Tibial nerve (tissue), 4 donors: ENCODE results near the gene OBSCN. TPM values are rescaled to one million over a fixed set of nuclear protein-coding genes. Genes with fewer than 3 reads are reported as not detected.
A peak's percentile ranks its signal among the peaks of the same experiment; 100 is the strongest.

Source experiments
- DNase-seq, 2 donors: peaks; one replicate each; pipeline ENCODE4 v3.0.0-alpha.2; 2019; ENCODE audit warnings: low spot score in 2 of 2
- H3K27ac ChIP-seq, 4 donors: fragments of 200-600 bp; sonication (generic) in 3 of 4; one replicate each; pipeline ENCODE4 v1.5.1; 2017 to 2019; ENCODE audit warnings: mild to moderate bottlenecking in 1 of 4
- H3K27me3 ChIP-seq, 2 donors: fragments of 200-600 bp; sonication (generic) in 1 of 2; one replicate each; pipeline versions ENCODE4 v1.5.1 to v1.6.0; 2017 to 2019
- H3K36me3 ChIP-seq, 3 donors: fragments of 200-600 bp; sonication (generic); one replicate each; pipeline ENCODE4 v1.5.1; 2018 to 2019
- H3K4me1 ChIP-seq, 4 donors: fragments of 200-600 bp; sonication (generic) in 3 of 4; one replicate each; pipeline ENCODE4 v1.5.1; 2017 to 2019
- H3K4me3 ChIP-seq, 4 donors: fragments of 200-600 bp; sonication (generic) in 3 of 4; one replicate each; pipeline ENCODE4 v1.5.1; 2017 to 2019; ENCODE audit warnings: mild to moderate bottlenecking in 1 of 4, moderate library complexity in 1 of 4
- H3K9me3 ChIP-seq, 4 donors: fragments of 200-600 bp; sonication (generic) in 3 of 4; one replicate each; pipeline ENCODE4 v1.5.1; 2017 to 2019
- EP300 ChIP-seq, 2 donors: sonication (generic); formaldehyde crosslinking; IDR thresholded peaks; one replicate each; pipeline ENCODE4 v1.6.1; 2017; ENCODE audit warnings: antibody characterized with exemption in 2 of 2, mild to moderate bottlenecking in 1 of 2
- POLR2A ChIP-seq, 2 donors: fragments of 450-650 bp; IDR thresholded peaks; one replicate each; pipeline ENCODE4 v1.6.1; 2017; ENCODE audit warnings: antibody characterized with exemption in 2 of 2, mild to moderate bottlenecking in 2 of 2, moderate library complexity in 2 of 2
- WGBS, 2 donors: methylation state at CpG; one replicate each; pipeline ENCODE4 v1.1.5; 2018; 5-methylcytosine and 5-hydroxymethylcytosine counted together
- total RNA-seq, 4 donors: library from RNA; depleted of rRNA; stranded (reverse); fragments of >200 nt; gene quantifications; one replicate each; pipeline ENCODE4 v1.1.0, GENCODE V29; 2016
- TF ChIP-seq, protein P1 (sequence below), 5 experiments: fragments of 200-600 bp in 3 of 5; fragments of 450-650 bp in 2 of 5; sonication (generic) in 3 of 5; IDR thresholded peaks; one replicate each; pipeline ENCODE4 v1.5.1; 2016 to 2019; ENCODE audit warnings: antibody characterized with exemption in 5 of 5, mild to moderate bottlenecking in 3 of 5, moderate library complexity in 2 of 5

The OBSCN gene
- total RNA-seq, 4 donors from 2014 or later = 8.5 to 22.6 (median 19.0) TPM

DNA sequence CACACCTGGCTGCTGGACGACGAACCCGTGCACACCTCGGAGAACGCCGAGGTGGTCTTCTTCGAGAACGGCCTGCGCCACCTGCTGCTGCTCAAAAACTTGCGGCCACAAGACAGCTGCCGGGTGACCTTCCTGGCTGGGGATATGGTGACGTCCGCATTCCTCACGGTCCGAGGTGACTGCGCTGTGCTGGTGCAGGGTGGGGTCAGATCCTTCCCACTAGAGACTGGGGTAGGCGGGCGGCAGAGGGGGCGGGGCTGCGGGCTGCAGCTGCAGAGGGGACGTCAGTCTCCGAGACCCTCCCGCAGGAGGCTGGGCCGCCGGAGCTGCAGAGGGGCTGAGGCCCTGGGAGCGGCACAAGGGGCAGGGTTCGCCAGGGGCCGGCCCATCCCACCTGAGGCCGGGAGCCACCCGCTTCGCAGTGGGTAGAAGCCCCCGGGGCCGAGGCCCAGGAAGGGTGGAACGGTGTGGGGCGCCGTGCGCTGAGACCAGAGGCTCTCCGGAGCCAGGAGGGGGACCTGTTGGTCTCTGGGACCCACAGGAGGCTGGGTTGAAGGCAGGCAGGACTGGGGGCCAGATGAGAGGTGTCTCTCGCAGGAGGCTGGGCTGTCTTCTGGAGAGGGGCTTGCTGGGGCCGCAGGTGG lies 108.2 kb downstream of the OBSCN start:
- H3K36me3 ChIP-seq = peaks cover 0 to 43% (median 0%) of the 10 kb centered on the region in 3 donors
- H3K4me1 ChIP-seq = no peaks in the 10 kb centered on the region
- H3K27me3 ChIP-seq = no peaks in the 10 kb centered on the region
- peaks cover 0 to 27% (median 4%) of the 10 kb centered on the region in 4 donors for H3K9me3 ChIP-seq
- no peak overlapping the region for H3K4me3 ChIP-seq
- TF ChIP-seq, protein P1, sequence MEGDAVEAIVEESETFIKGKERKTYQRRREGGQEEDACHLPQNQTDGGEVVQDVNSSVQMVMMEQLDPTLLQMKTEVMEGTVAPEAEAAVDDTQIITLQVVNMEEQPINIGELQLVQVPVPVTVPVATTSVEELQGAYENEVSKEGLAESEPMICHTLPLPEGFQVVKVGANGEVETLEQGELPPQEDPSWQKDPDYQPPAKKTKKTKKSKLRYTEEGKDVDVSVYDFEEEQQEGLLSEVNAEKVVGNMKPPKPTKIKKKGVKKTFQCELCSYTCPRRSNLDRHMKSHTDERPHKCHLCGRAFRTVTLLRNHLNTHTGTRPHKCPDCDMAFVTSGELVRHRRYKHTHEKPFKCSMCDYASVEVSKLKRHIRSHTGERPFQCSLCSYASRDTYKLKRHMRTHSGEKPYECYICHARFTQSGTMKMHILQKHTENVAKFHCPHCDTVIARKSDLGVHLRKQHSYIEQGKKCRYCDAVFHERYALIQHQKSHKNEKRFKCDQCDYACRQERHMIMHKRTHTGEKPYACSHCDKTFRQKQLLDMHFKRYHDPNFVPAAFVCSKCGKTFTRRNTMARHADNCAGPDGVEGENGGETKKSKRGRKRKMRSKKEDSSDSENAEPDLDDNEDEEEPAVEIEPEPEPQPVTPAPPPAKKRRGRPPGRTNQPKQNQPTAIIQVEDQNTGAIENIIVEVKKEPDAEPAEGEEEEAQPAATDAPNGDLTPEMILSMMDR (IDR thresholded peaks at IDR 0.05) = no peak
- DNase-seq = peak in 1 of 2 donors; percentile 4
- WGBS, 2 donors = 81 to 87% methylated on average over 26 to 38 of the region's 40 CpGs
- no peak overlapping the region for H3K27ac ChIP-seq

DNA sequence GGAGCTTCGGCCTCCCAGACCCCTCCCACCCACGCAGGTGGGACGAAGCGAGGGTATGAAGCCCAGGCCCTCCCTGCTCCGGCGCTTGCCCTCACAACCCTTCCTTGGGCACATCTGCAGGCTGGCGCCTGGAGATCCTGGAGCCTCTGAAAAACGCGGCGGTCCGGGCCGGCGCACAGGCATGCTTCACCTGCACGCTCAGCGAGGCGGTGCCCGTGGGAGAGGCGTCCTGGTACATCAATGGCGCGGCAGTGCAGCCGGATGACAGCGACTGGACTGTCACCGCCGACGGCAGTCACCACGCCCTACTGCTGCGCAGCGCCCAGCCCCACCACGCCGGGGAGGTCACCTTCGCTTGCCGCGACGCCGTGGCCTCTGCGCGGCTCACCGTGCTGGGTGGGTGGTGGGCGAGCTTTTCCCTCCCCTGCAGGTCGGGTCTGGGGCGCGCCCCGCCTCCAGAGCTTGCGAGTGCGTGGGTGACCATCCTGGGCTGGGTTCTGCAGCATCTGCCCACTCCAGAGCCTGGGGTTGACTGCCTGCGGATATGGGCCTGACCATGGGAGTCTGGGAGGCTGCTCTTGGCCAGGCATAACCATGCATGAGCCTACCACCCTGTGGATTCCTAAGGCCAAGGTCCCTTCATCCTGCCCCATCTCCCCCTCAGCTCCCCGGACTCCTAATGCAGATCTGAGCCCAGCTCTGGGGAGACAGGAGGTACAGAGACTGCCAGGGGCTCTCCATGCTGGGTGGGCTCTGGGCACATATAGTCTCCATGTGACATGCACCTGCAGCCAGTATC lies 108.9 kb downstream of the OBSCN start:
- Histone ChIP-seq H3K9me3 (peaks cover 0 to 23% (median 4%) of the 10 kb centered on the region in 4 donors), H3K27me3 (no peaks in the 10 kb centered on the region), H3K27ac (no peak overlapping the region), H3K36me3 (peaks cover 0 to 46% (median 0%) of the 10 kb centered on the region in 3 donors), H3K4me1 (no peaks in the 10 kb centered on the region), H3K4me3 (no peak overlapping the region)
- DNase-seq = no peak
- TF ChIP-seq POLR2A (IDR thresholded peaks at IDR 0.05) (no peak), EP300 (IDR thresholded peaks at IDR 0.05) (no peak)
- TF ChIP-seq, protein P1 (IDR thresholded peaks at IDR 0.05) = no peak
- WGBS, 2 donors = 95 to 96% methylated on average over 19 to 41 of the region's 47 CpGs

DNA sequence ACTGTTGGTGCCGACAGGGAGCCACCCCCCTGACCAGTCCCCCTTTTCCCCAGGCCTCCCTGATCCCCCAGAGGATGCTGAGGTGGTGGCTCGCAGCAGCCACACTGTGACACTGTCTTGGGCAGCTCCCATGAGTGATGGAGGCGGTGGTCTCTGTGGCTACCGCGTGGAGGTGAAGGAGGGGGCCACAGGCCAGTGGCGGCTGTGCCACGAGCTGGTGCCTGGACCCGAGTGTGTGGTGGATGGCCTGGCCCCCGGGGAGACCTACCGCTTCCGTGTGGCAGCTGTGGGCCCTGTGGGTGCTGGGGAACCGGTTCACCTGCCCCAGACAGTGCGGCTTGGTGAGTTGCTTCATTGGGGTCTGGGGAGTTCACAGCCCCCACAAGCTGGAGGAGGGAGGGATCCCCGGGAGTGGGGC lies 109.6 kb downstream of the OBSCN start:
- no peak for DNase-seq
- Histone ChIP-seq H3K4me1 (no peaks in the 10 kb centered on the region), H3K27me3 (no peaks in the 10 kb centered on the region), H3K27ac (no peak overlapping the region), H3K4me3 (no peak overlapping the region), H3K9me3 (peaks cover 0 to 17% (median 3%) of the 10 kb centered on the region in 4 donors), H3K36me3 (peaks cover 0 to 50% (median 0%) of the 10 kb centered on the region in 3 donors)
- 89 to 93% methylated on average over 12 to 13 of the region's 14 CpGs for WGBS, 2 donors
- TF ChIP-seq POLR2A (IDR thresholded peaks at IDR 0.05) = no peak
- TF ChIP-seq EP300 (IDR thresholded peaks at IDR 0.05) = no peak
- TF ChIP-seq, protein P1 (IDR thresholded peaks at IDR 0.05) = no peak

DNA sequence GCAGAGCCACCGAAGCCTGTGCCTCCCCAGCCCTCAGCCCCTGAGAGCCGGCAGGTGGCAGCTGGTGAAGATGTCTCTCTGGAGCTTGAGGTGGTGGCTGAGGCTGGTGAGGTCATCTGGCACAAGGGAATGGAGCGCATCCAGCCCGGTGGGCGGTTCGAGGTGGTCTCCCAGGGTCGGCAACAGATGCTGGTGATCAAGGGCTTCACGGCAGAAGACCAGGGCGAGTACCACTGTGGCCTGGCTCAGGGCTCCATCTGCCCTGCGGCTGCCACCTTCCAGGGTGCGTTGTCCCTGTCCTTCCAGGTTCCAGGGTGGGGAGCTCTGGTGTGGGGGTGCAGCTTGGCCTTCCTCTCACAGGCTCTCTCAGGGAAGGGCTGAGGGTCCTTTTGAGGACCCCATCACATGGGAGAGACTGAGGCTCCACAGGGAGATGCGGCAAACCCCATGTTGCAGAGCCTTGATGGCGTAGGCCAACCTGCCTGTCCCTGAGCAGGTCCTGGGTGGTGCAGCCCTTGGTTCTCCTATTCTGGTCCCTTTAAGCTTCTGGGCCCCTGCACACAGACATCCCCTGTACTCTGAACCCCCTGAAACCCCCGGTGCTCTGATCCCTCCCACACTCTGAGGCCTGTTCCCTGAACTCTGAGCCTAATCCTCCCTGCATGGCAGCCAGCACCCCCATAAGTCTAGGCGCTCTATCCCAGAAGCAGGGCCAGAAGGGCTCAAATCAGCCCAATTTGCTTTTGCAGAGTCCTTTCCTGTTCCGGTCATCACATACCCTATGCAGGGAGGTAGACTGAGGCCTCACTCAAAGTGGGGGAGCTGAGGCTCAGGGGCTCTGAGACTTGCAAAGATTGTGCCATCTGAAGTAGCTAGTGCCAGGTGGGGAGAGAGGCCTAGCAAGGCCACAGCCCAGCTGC lies 110.3 kb downstream of the OBSCN start:
- Histone ChIP-seq H3K4me3 (no peak overlapping the region), H3K36me3 (peaks cover 0 to 57% (median 0%) of the 10 kb centered on the region in 3 donors), H3K9me3 (peaks cover 0 to 10% (median 0%) of the 10 kb centered on the region in 4 donors), H3K4me1 (no peaks in the 10 kb centered on the region), H3K27ac (no peak overlapping the region), H3K27me3 (no peaks in the 10 kb centered on the region)
- TF ChIP-seq POLR2A (IDR thresholded peaks at IDR 0.05) (no peak), EP300 (IDR thresholded peaks at IDR 0.05) (no peak)
- TF ChIP-seq, protein P1 (IDR thresholded peaks at IDR 0.05) = no peak
- WGBS, 2 donors = 91 to 95% methylated on average over 14 to 15 of the region's 16 CpGs
- DNase-seq = peak in 1 of 2 donors; percentile 8
